H9 (cell line): Measurements from ENCODE around the gene MYBBP1A. TPM values are rescaled to one million over a fixed set of nuclear protein-coding genes. Genes with fewer than 3 reads are reported as not detected.

Experiments
- DNase-seq: peaks from one replicate; pipeline ENCODE4 v3.0.0-alpha.2; 2017
- H2AFZ ChIP-seq: one replicate; pipeline ENCODE4 v1.6.1; 2013; ENCODE audit warnings: mild to moderate bottlenecking, low read length, control low read depth, moderate library complexity
- H2AK5ac ChIP-seq: 2 replicates; pipeline ENCODE4 v1.6.1; 2013; ENCODE audit warnings: low read length, control low read depth, mixed read lengths; ENCODE audit not compliant: insufficient read length
- H2BK120ac ChIP-seq: one replicate; pipeline ENCODE4 v1.6.1; 2013; ENCODE audit warnings: low read depth, mild to moderate bottlenecking, low read length, control low read depth, inconsistent platforms; ENCODE audit not compliant: poor library complexity, severe bottlenecking
- H2BK12ac ChIP-seq: 2 replicates; pipeline ENCODE4 v1.6.1; 2013; ENCODE audit warnings: low read length, control low read depth, mixed read lengths, low read depth; ENCODE audit not compliant: insufficient read length
- H2BK15ac ChIP-seq: 2 replicates; pipeline ENCODE4 v1.6.1; 2013; ENCODE audit warnings: low read depth, low read length, control low read depth
- H2BK20ac ChIP-seq: one replicate; pipeline ENCODE4 v1.6.1; 2013; ENCODE audit warnings: low read depth, mild to moderate bottlenecking, low read length, control low read depth, inconsistent platforms; ENCODE audit not compliant: poor library complexity, severe bottlenecking
- H2BK5ac ChIP-seq: 2 replicates; pipeline ENCODE4 v1.6.1; 2013; ENCODE audit warnings: low read length, control low read depth, mixed read lengths; ENCODE audit not compliant: insufficient read length
- H3K14ac ChIP-seq: 2 replicates; pipeline ENCODE4 v1.6.1; 2013; ENCODE audit warnings: low read length, control low read depth; ENCODE audit not compliant: insufficient read depth
- H3K18ac ChIP-seq: 2 replicates; pipeline ENCODE4 v1.6.1; 2013; ENCODE audit warnings: low read depth, mild to moderate bottlenecking, mixed read lengths, low read length, control low read depth; ENCODE audit not compliant: insufficient read length
- H3K23ac ChIP-seq: 2 replicates; pipeline ENCODE4 v1.6.1; 2013; ENCODE audit warnings: low read length, control low read depth, mixed read lengths, low read depth; ENCODE audit not compliant: insufficient read length
- H3K23me2 ChIP-seq: 2 replicates; pipeline ENCODE4 v1.6.1; 2013; ENCODE audit warnings: low read depth, mild to moderate bottlenecking, mixed read lengths, low read length, control low read depth; ENCODE audit not compliant: insufficient read length, poor library complexity, severe bottlenecking
- H3K27ac ChIP-seq: 2 replicates; pipeline ENCODE4 v1.5.1; 2013; ENCODE audit warnings: low read length, control low read depth, mixed read lengths, low read depth; ENCODE audit not compliant: insufficient read length
- H3K27me3 ChIP-seq: 2 replicates; pipeline ENCODE4 v1.6.1; 2013; ENCODE audit warnings: low read length, control low read depth, inconsistent platforms; ENCODE audit not compliant: insufficient read depth
- H3K4ac ChIP-seq: 2 replicates; pipeline ENCODE4 v1.6.1; 2013; ENCODE audit warnings: low read depth, mild to moderate bottlenecking, control low read depth, inconsistent platforms, low read length, moderate library complexity
- H3K4me1 ChIP-seq: 2 replicates; pipeline ENCODE4 v1.6.1; 2013; ENCODE audit warnings: low read length, control low read depth, inconsistent platforms; ENCODE audit not compliant: insufficient read depth
- H3K4me2 ChIP-seq: 2 replicates; pipeline ENCODE4 v1.6.1; 2013; ENCODE audit warnings: low read length, control low read depth, mixed read lengths; ENCODE audit not compliant: insufficient read length, insufficient read depth
- H3K56ac ChIP-seq: 2 replicates; pipeline ENCODE4 v1.6.1; 2013; ENCODE audit warnings: low read depth, mild to moderate bottlenecking, mixed read lengths, low read length, control low read depth; ENCODE audit not compliant: insufficient read length
- H3K79me1 ChIP-seq: 2 replicates; pipeline ENCODE4 v1.6.1; 2013; ENCODE audit warnings: low read depth, mild to moderate bottlenecking, moderate library complexity, low read length, control low read depth, inconsistent platforms; ENCODE audit not compliant: insufficient read depth, poor library complexity, severe bottlenecking
- H3K79me2 ChIP-seq: 2 replicates; pipeline ENCODE4 v1.6.1; 2013; ENCODE audit warnings: low read length, control low read depth, inconsistent platforms; ENCODE audit not compliant: insufficient read depth
- H3K9ac ChIP-seq: 2 replicates; pipeline ENCODE4 v1.6.1; 2013; ENCODE audit warnings: low read length, control low read depth, mixed read lengths; ENCODE audit not compliant: insufficient read length; ENCODE audit errors: extremely low read depth
- H3K9me3 ChIP-seq: one replicate; pipeline ENCODE4 v1.6.1; 2013; ENCODE audit warnings: low read depth, low read length, inconsistent platforms; ENCODE audit not compliant: control insufficient read depth
- H3T11ph ChIP-seq: one replicate; pipeline ENCODE4 v1.6.1; 2013; ENCODE audit warnings: mild to moderate bottlenecking, low read length, control low read depth, inconsistent platforms
- H4K20me1 ChIP-seq: one replicate; pipeline ENCODE4 v1.6.1; 2013; ENCODE audit not compliant: control insufficient read depth, insufficient read length, insufficient read depth
- H4K5ac ChIP-seq: 2 replicates; pipeline ENCODE4 v1.6.1; 2013; ENCODE audit warnings: low read depth, mild to moderate bottlenecking, mixed read lengths, low read length, control low read depth; ENCODE audit not compliant: insufficient read length
- H4K8ac ChIP-seq: replicated peaks from 2 replicates; pipeline ENCODE4 v1.6.1; 2013; ENCODE audit warnings: low read length, control low read depth, mixed read lengths, low read depth; ENCODE audit not compliant: insufficient read length
- H4K91ac ChIP-seq: 2 replicates; pipeline ENCODE4 v1.6.1; 2013; ENCODE audit warnings: low read depth, mild to moderate bottlenecking, moderate library complexity, mixed read lengths, low read length, control low read depth; ENCODE audit not compliant: insufficient read length
- H3K27ac Mint-ChIP-seq, 3 experiments: 2 replicates in 2 of 3; 3 replicates in 1 of 3; pipeline ENCODE4 v1.8.0; 2020 to 2021; ENCODE audit warnings: mixed read lengths in 3 of 3, mild to moderate bottlenecking in 1 of 3, moderate library complexity in 1 of 3
- H3K27me3 Mint-ChIP-seq: 2 replicates; pipeline ENCODE4 v1.8.0; 2021; ENCODE audit warnings: low read depth, mild to moderate bottlenecking, moderate library complexity, mixed read lengths
- H3K36me3 Mint-ChIP-seq, 3 experiments: 2 replicates in 2 of 3; 3 replicates in 1 of 3; pipeline ENCODE4 v1.8.0; 2020 to 2021; ENCODE audit warnings: low read depth in 3 of 3, mixed read lengths in 3 of 3; ENCODE audit not compliant: insufficient read depth in 1 of 3
- H3K4me1 Mint-ChIP-seq, 2 experiments: 2 replicates each; pipeline ENCODE4 v1.8.0; 2020; ENCODE audit warnings: mixed read lengths in 2 of 2
- H3K4me3 Mint-ChIP-seq, 2 experiments: 2 replicates in 1 of 2; 3 replicates in 1 of 2; pipeline ENCODE4 v1.8.0; 2020 to 2021; ENCODE audit warnings: mild to moderate bottlenecking in 2 of 2, mixed read lengths in 2 of 2, moderate library complexity in 1 of 2
- H3K9me3 Mint-ChIP-seq, 2 experiments: 2 replicates in 1 of 2; 3 replicates in 1 of 2; pipeline ENCODE4 v1.8.0; 2020; ENCODE audit warnings: mild to moderate bottlenecking in 2 of 2, mixed read lengths in 2 of 2, moderate library complexity in 1 of 2
- WGBS: extraction: QIAGEN DNeasy Blood & Tissue Kit; methylation state at CpG from one replicate; pipeline ENCODE4 v1.1.7; 2013; ENCODE audit warnings: missing lambda C conversion rate, low lambda C conversion rate, mixed read lengths; ENCODE audit not compliant: insufficient read length; ENCODE audit errors: extremely low coverage; 5-methylcytosine and 5-hydroxymethylcytosine counted together
- total RNA-seq: library from RNA; stranded (reverse); gene quantifications from 2 replicates; pipeline ENCODE4 v1.2.1, GENCODE V29; 2021
- TF ChIP-seq, protein P1 (sequence below): fragments of 200-600 bp; sonication (generic); conservative IDR thresholded peaks from 3 replicates; pipeline ENCODE4 v1.8.0; 2021; ENCODE audit warnings: antibody characterized with exemption, mild to moderate bottlenecking

The MYBBP1A gene
- total RNA-seq, 1 experiment from 2014 or later, result 181 TPM

- no peaks in the 10 kb centered on the region for H3K9me3 Mint-ChIP-seq
- Histone ChIP-seq H4K91ac (no peak overlapping the region), H2AK5ac (no peak overlapping the region), H2BK15ac (no peak overlapping the region), H3K79me2 (no peaks in the 10 kb centered on the region), H3K56ac (no peak overlapping the region), H2BK120ac (no peak overlapping the region), H4K8ac (no peak overlapping the region), H3K23me2 (no peaks in the 10 kb centered on the region), H2BK5ac (no peak overlapping the region), H3T11ph (no peak overlapping the region), H3K4me2 (no peak overlapping the region), H3K23ac (no peak overlapping the region), H2BK12ac (no peak overlapping the region), H3K9ac (no peak overlapping the region), H3K14ac (no peak overlapping the region), H4K20me1 (no peaks in the 10 kb centered on the region), H4K5ac (no peak overlapping the region), H3K18ac (no peak overlapping the region), H3K27ac (no peak overlapping the region), H3K79me1 (no peaks in the 10 kb centered on the region), H2AFZ (no peak overlapping the region), H3K27me3 (peaks cover 1% of the 10 kb centered on the region; the same call in 1 of the 2 replicates), H2BK20ac (no peak overlapping the region), H3K4me1 (no peaks in the 10 kb centered on the region), H3K4ac (no peak overlapping the region), H3K9me3 (no peaks in the 10 kb centered on the region)
- DNase-seq, result no peak
- H3K4me1 Mint-ChIP-seq, result peaks cover 3 to 13% of the 10 kb centered on the region in 2 experiments; a peak in 3 of 4 replicates
- peak overlapping the region in 1 of 3 experiments; percentile 28; a peak in 1 of 7 replicates for H3K27ac Mint-ChIP-seq
- WGBS, result no CpG with 5 or more reads among the region's 19 CpGs
- TF ChIP-seq, protein P1, sequence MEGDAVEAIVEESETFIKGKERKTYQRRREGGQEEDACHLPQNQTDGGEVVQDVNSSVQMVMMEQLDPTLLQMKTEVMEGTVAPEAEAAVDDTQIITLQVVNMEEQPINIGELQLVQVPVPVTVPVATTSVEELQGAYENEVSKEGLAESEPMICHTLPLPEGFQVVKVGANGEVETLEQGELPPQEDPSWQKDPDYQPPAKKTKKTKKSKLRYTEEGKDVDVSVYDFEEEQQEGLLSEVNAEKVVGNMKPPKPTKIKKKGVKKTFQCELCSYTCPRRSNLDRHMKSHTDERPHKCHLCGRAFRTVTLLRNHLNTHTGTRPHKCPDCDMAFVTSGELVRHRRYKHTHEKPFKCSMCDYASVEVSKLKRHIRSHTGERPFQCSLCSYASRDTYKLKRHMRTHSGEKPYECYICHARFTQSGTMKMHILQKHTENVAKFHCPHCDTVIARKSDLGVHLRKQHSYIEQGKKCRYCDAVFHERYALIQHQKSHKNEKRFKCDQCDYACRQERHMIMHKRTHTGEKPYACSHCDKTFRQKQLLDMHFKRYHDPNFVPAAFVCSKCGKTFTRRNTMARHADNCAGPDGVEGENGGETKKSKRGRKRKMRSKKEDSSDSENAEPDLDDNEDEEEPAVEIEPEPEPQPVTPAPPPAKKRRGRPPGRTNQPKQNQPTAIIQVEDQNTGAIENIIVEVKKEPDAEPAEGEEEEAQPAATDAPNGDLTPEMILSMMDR, result no peak
- no peak overlapping the region for H3K4me3 Mint-ChIP-seq
- H3K36me3 Mint-ChIP-seq, result no peaks in the 10 kb centered on the region
- H3K27me3 Mint-ChIP-seq, result peaks cover 60% of the 10 kb centered on the region
These were observed 34.9 kb downstream of the MYBBP1A start for GRCh38 chr17:4520060-4520893.
